K562 (cell line): ENCODE data around the gene LONRF3. TPM values are rescaled to one million over a fixed set of nuclear protein-coding genes. Genes with fewer than 3 reads are reported as not detected.
A peak's percentile ranks its signal among the peaks of the same experiment; 100 is the strongest.

Source experiments
- ATF7 ChIP-seq: fragments of 450-650 bp; IDR thresholded peaks from 2 replicates; pipeline ENCODE4 v1.7.1; 2014; ENCODE audit warnings: mild to moderate bottlenecking, moderate library complexity
- CEBPB ChIP-seq: fragments of 450-650 bp; IDR thresholded peaks from 2 replicates; pipeline ENCODE4 v1.6.1; 2016; ENCODE audit warnings: missing genetic modification characterization, missing compliant biosample characterization
- CTBP1 ChIP-seq: fragments of 450-650 bp; IDR thresholded peaks from 2 replicates; pipeline ENCODE4 v1.6.1; 2016; ENCODE audit warnings: borderline replicate concordance
- DPF2 ChIP-seq: fragments of 450-650 bp; IDR thresholded peaks from 2 replicates; pipeline ENCODE4 v1.6.1; 2016
- E2F3 ChIP-seq: fragments of 250-450 bp; sonication (Bioruptor Pico); IDR thresholded peaks from 2 replicates; pipeline ENCODE4 v1.4.0; 2020; ENCODE audit warnings: mild to moderate bottlenecking
- EP300 ChIP-seq: IDR thresholded peaks from 2 replicates; pipeline ENCODE4 v1.6.1; 2012; ENCODE audit warnings: low read length, improper control_type of control experiment
- ETV6 ChIP-seq, 3 experiments: fragments of 150-350 bp in 1 of 3; sonication (generic) in 1 of 3; formaldehyde crosslinking in 1 of 3; IDR thresholded peaks; 2 replicates each; pipeline versions ENCODE4 v1.6.1 to v1.8.0; 2014 to 2022; ENCODE audit warnings: borderline replicate concordance in 2 of 3, low read depth in 2 of 3, antibody characterized with exemption in 1 of 3, low read length in 1 of 3, mild to moderate bottlenecking in 1 of 3, missing genetic modification reagents in 1 of 3
- HDAC3 ChIP-seq: fragments of 450-650 bp; IDR thresholded peaks from 2 replicates; pipeline ENCODE4 v1.6.1; 2018; ENCODE audit warnings: borderline replicate concordance, mild to moderate bottlenecking, moderate library complexity; ENCODE audit not compliant: partially characterized antibody
- HEY1 ChIP-seq: fragments of 250-450 bp; sonication (Bioruptor Pico); IDR thresholded peaks from 2 replicates; pipeline ENCODE4 v1.5.0; 2020; ENCODE audit warnings: mild to moderate bottlenecking, moderate library complexity, borderline replicate concordance
- HMG20B ChIP-seq: fragments of 250-450 bp; sonication (Bioruptor Pico); IDR thresholded peaks from 2 replicates; pipeline ENCODE4 v1.5.0; 2021; ENCODE audit warnings: mild to moderate bottlenecking
- JUN ChIP-seq, 2 experiments: sonication (generic) in 1 of 2; formaldehyde crosslinking in 1 of 2; IDR thresholded peaks; 2 replicates each; pipeline versions ENCODE4 v1.6.1 to v1.8.0; 2012 to 2022; ENCODE audit warnings: borderline replicate concordance in 2 of 2, mild to moderate bottlenecking in 2 of 2, improper control_type of control experiment in 1 of 2, low read depth in 1 of 2, low read length in 1 of 2, missing genetic modification reagents in 1 of 2
- JUND ChIP-seq, 2 experiments: IDR thresholded peaks; 2 replicates in 1 of 2; 3 replicates in 1 of 2; pipeline ENCODE4 v1.6.1; 2011; ENCODE audit warnings: borderline replicate concordance in 2 of 2, low read depth in 2 of 2, low read length in 2 of 2, improper control_type of control experiment in 1 of 2, missing biosample characterization in 1 of 2, missing genetic modification characterization in 1 of 2, missing genetic modification reagents in 1 of 2
- KAT7 ChIP-seq: sonication (generic); formaldehyde crosslinking; IDR thresholded peaks from 2 replicates; pipeline ENCODE4 v1.8.0; 2022; ENCODE audit warnings: missing genetic modification reagents, mild to moderate bottlenecking, borderline replicate concordance
- KLF10 ChIP-seq: fragments of 250-450 bp; sonication (Bioruptor Pico); IDR thresholded peaks from 2 replicates; pipeline ENCODE4 v1.6.1; 2021; ENCODE audit warnings: matching md5 sums
- MAFG ChIP-seq: fragments of 450-650 bp; conservative IDR thresholded peaks from 2 replicates; pipeline ENCODE4 v1.6.1; 2016; ENCODE audit warnings: missing genetic modification characterization, missing compliant biosample characterization
- MCM2 ChIP-seq: fragments of 450-650 bp; IDR thresholded peaks from 2 replicates; pipeline ENCODE4 v1.6.1; 2017; ENCODE audit warnings: low read depth, mild to moderate bottlenecking
- MEF2D ChIP-seq: conservative IDR thresholded peaks from 2 replicates; pipeline ENCODE4 v1.6.1; 2016; ENCODE audit warnings: low read depth, missing genetic modification characterization, missing compliant biosample characterization
- NFE2L1 ChIP-seq: fragments of 450-650 bp; IDR thresholded peaks from 2 replicates; pipeline ENCODE4 v1.6.1; 2016; ENCODE audit warnings: missing genetic modification characterization, low read depth, mild to moderate bottlenecking, missing compliant biosample characterization, moderate library complexity, borderline replicate concordance
- NRF1 ChIP-seq, 2 experiments: fragments of 450-650 bp; IDR thresholded peaks in 1 of 2; conservative IDR thresholded peaks in 1 of 2; 2 replicates each; pipeline ENCODE4 v1.6.1; 2014; ENCODE audit warnings: mild to moderate bottlenecking in 2 of 2
- RCOR1 ChIP-seq, 2 experiments: IDR thresholded peaks; 2 replicates each; pipeline ENCODE4 v1.6.1; 2012; ENCODE audit warnings: low read depth in 2 of 2, low read length in 2 of 2, borderline replicate concordance in 1 of 2, improper control_type of control experiment in 1 of 2
- SIX5 ChIP-seq, 2 experiments: IDR thresholded peaks; 2 replicates each; pipeline ENCODE4 v1.6.1; 2011; ENCODE audit warnings: low read length in 2 of 2, borderline replicate concordance in 1 of 2, low read depth in 1 of 2, mild to moderate bottlenecking in 1 of 2, moderate library complexity in 1 of 2; ENCODE audit not compliant: insufficient read depth in 1 of 2
- SMARCA4 ChIP-seq: fragments of 450-650 bp; IDR thresholded peaks from 2 replicates; pipeline ENCODE4 v1.6.1; 2016
- SMARCB1 ChIP-seq: IDR thresholded peaks from 2 replicates; pipeline ENCODE4 v1.6.1; 2011; ENCODE audit warnings: improper control_type of control experiment, low read depth; ENCODE audit not compliant: insufficient read length
- SMARCC2 ChIP-seq: fragments of 450-650 bp; IDR thresholded peaks from 2 replicates; pipeline ENCODE4 v1.6.1; 2017; ENCODE audit warnings: antibody characterized with exemption, moderate library complexity, mild to moderate bottlenecking, low read depth
- STAT5A ChIP-seq: IDR thresholded peaks from 2 replicates; pipeline ENCODE4 v1.6.1; 2012; ENCODE audit warnings: low read length, inconsistent platforms, borderline replicate concordance
- TFAP4 ChIP-seq: sonication (generic); formaldehyde crosslinking; IDR thresholded peaks from 2 replicates; pipeline ENCODE4 v1.8.0; 2022; ENCODE audit warnings: missing genetic modification reagents, mild to moderate bottlenecking, moderate library complexity, borderline replicate concordance
- XRCC5 ChIP-seq: fragments of 200-400 bp; formaldehyde crosslinking; IDR thresholded peaks from 2 replicates; pipeline ENCODE4 v1.6.1; 2017; ENCODE audit warnings: low read depth, mild to moderate bottlenecking, low read length
- ZEB2 ChIP-seq: fragments of 450-650 bp; IDR thresholded peaks from 2 replicates; pipeline ENCODE4 v1.6.1; 2016
- ZNF146 ChIP-seq: IDR thresholded peaks from one replicate; pipeline ENCODE4 v1.6.1; 2018; ENCODE audit warnings: missing compliant biosample characterization; ENCODE audit not compliant: unreplicated experiment
- ZNF76 ChIP-seq: fragments of 250-450 bp; sonication (Bioruptor Pico); IDR thresholded peaks from 2 replicates; pipeline ENCODE4 v1.4.0; 2020; ENCODE audit warnings: mild to moderate bottlenecking, moderate library complexity, borderline replicate concordance
- ZNF778 ChIP-seq: fragments of 450-650 bp; formaldehyde crosslinking; IDR thresholded peaks from 2 replicates; pipeline ENCODE4 v1.4.0; 2020; ENCODE audit warnings: mild to moderate bottlenecking, moderate library complexity
- polyA plus RNA-seq, 8 experiments: library from polyadenylated mRNA; depleted of rRNA in 4 of 8; stranded (reverse) in 5 of 8; unstranded in 3 of 8; fragments of >200 nt; fragmentation: Nextera tagmentation in 2 of 8; fragmentation: Illumina TruSeq in 1 of 8; extraction: Ambion mirVana in 2 of 8; extraction: Trizol in 1 of 8; gene quantifications; 2 replicates each; pipeline versions ENCODE4 v1.2.1 to v1.2.3, GENCODE V29; 2011 to 2014; ENCODE audit warnings: inconsistent platforms in 1 of 8, missing spikeins in 1 of 8
- total RNA-seq, 7 experiments: library from RNA; depleted of rRNA in 6 of 7; stranded (reverse); fragments of >200 nt in 6 of 7; fragmentation: Illumina TruSeq in 2 of 7; extraction: Trizol in 2 of 7; gene quantifications; 2 replicates each; pipeline versions ENCODE4 v1.2.1 to v1.2.3, GENCODE V29; 2011 to 2021; ENCODE audit warnings: low replicate concordance in 1 of 7

LONRF3 gene
- total and polyA plus RNA-seq, 9 of the 15 experiments (the other 6 are each of a cell fraction or from before 2014, with no cell fraction given): 1.3 to 22.0 (median 8.7) TPM

GRCh38 chrX:119041175-119041574 lies 66.8 kb downstream of the LONRF3 start (continued):
- TF ChIP-seq STAT5A (no peak), NFE2L1 (tag) (no peak), SMARCC2 (peak; percentile 54; the same call in 1 of the 2 replicates), MEF2D (tag) (no peak), E2F3 (no peak), CTBP1 (peak; percentile 53), ZEB2 (no peak), HDAC3 (no peak), ZNF778 (no peak), DPF2 (peak; percentile 78), KLF10 (CRISPR knock-in tag) (no peak), MAFG (tag) (0 out of 2 replicates have a peak, but pooled peaks have one; percentile 18), CEBPB (no peak), JUN (IDR thresholded peaks at IDR 0.05; ENCODE audit: borderline replicate concordance, low read depth, low read length) (peak; percentile 95), JUN (CRISPR knock-in tag; IDR thresholded peaks at IDR 0.05; ENCODE audit: borderline replicate concordance) (no peak), JUND (IDR thresholded peaks at IDR 0.05; ENCODE audit: borderline replicate concordance, low read depth, low read length) (peak; percentile 97), JUND (tag; IDR thresholded peaks at IDR 0.05; ENCODE audit: borderline replicate concordance, low read depth, low read length) (peak; percentile 99), EP300 (peak; percentile 30; the same call in 1 of the 2 replicates), ATF7 (peak; percentile 70), SMARCB1 (no peak), KAT7 (CRISPR knock-in tag) (no peak), HEY1 (CRISPR knock-in tag) (no peak), HMG20B (CRISPR knock-in tag) (no peak), NRF1 (conservative IDR thresholded peaks at IDR 0.05 in 1 of 2, IDR thresholded peaks at IDR 0.05 in 1 of 2) (peak; percentile 55 to 62), MCM2 (no peak), SMARCA4 (peak; percentile 82), TFAP4 (CRISPR knock-in tag) (peak; percentile 64), XRCC5 (no peak), ETV6 (IDR thresholded peaks at IDR 0.05; ENCODE audit: borderline replicate concordance in 1 of 2, low read depth in 2 of 2, low read length in 1 of 2) (0 out of 4 replicates have a peak, but pooled peaks of 1 of the 2 experiments have one; percentile 40), ETV6 (CRISPR knock-in tag; IDR thresholded peaks at IDR 0.05; ENCODE audit: borderline replicate concordance) (no peak), RCOR1 (IDR thresholded peaks at IDR 0.05; ENCODE audit: borderline replicate concordance in 1 of 2, low read depth in 2 of 2, low read length in 2 of 2) (peak in 1 of 2 experiments; percentile 5; a peak in 1 of 4 replicates), ZNF76 (CRISPR knock-in tag) (no peak), SIX5 (IDR thresholded peaks at IDR 0.05; ENCODE audit: borderline replicate concordance in 1 of 2, insufficient read depth in 1 of 2, low read depth in 1 of 2, low read length in 2 of 2) (no peak), ZNF146 (CRISPR knock-in tag) (no peak)
